ENCODE data around the gene CRTC2. TPM values are rescaled to one million over a fixed set of nuclear protein-coding genes. Genes with fewer than 3 reads are reported as not detected.

CRTC2 gene
- total and polyA plus RNA-seq, 9 of the 15 experiments (the other 6 are each of a cell fraction or from before 2014, with no cell fraction given) = 2.7 to 26.4 (median 10.2) TPM

DNA sequence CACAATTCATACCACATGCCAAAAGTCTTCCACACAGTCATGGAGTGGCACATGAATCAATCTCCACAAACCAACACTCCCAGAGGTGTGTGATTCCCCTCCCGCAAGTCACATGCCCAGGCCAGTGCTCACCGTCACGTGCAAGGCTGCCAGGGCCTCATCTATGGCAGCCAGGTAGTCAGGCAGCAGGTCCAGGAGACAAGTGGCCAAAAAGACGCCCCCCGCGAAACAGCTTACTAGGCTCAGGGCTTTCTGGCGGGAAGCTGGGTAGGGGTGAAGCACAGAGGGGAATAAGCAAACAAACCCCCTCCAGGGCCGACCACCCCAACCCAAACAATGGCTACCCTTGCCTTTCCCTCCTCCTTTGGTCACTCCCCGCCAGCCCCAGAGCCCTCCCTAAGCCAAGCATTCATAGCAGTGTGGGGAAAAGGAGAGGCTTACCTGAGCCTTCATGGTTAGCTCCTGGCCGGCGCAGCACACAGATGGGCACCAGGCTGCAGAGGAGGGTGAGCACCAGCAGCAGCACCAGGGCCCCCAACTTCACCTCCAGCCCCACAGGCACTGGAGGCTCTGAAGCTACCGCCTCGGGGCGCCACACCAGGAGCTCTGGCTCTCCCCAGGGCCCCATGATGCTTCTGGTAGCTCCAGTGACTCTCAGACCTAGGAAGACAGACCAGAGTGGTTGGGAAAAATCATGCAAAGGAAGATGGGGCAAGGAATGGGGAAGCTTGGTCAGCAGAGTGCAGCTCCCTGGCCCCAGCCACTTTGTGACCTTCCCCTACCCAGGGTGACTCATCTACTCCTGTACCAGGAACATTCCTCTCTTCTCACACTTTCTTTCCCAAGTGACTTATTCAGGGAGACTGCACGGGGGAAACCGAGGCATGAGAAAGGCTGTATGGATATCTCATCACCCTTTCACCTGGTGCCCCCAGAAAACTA, 3.9 kb upstream of the CRTC2 start:
- in situ Hi-C loops (cut with MboI) = no loop called here
- ChIA-PET CTCF (ENCODE audit: low intra/inter-chr PET ratio) (interaction anchor here (0.6 kb wide), 1 partner anchor 15 kb away, joined by 3 read pairs; no protein-coding TSS in a partner anchor), POLR2A (interaction anchor here (0.6 to 3.0 kb wide), 10 partner anchors 9 to 40 kb away, joined by 3 to 37 read pairs (median 5); partner anchors contain the start of genes DENND4B, JTB and RPS27)
- DNase-seq (ENCODE audit: extremely low read depth in 1 of 4, low spot score in 3 of 4) = peak in 1 of 4 experiments; percentile 43
- H3K4me3 ChIP-seq = peak overlapping the region; percentile 74
- peak overlapping the region; percentile 85 to 95 for H3K9ac ChIP-seq (ENCODE audit: insufficient read depth in 1 of 2, low read depth in 2 of 2, low read length in 2 of 2)
- no TSS peak for BruUV-seq (replicated peaks)
- H3K4me2 ChIP-seq (ENCODE audit: insufficient read depth, low read length) = peak overlapping the region; percentile 89
- H3K9me1 ChIP-seq (ENCODE audit: control insufficient read depth, insufficient read depth, low read length) = no peaks in the 10 kb centered on the region
- peak overlapping the region; percentile 81 for H3K27ac ChIP-seq (ENCODE audit: extremely low read depth, low read depth, low read length)
- peaks cover 22 to 42% of the 10 kb centered on the region in 2 experiments; a peak in 4 of 5 replicates for H3K4me1 ChIP-seq (replicated peaks in 1 of 2; ENCODE audit: control insufficient read depth in 2 of 2, insufficient read depth in 2 of 2, low read length in 2 of 2)
- H3K27me3 ChIP-seq (ENCODE audit: control insufficient read depth in 2 of 2, insufficient read depth in 2 of 2, low read length in 2 of 2) = no peaks in the 10 kb centered on the region
- intact Hi-C loops (cut with micrococcal nuclease) = no loop called here
- ATAC-seq = no peak
- no peaks in the 10 kb centered on the region for H3K9me3 ChIP-seq (replicated peaks; ENCODE audit: control insufficient read depth, insufficient read depth, low read depth, low read length)
- H3K79me2 ChIP-seq (ENCODE audit: control insufficient read depth, insufficient read depth, low read length) = peaks cover 65% of the 10 kb centered on the region
- WGBS (ENCODE audit: insufficient coverage, low coverage, missing lambda C conversion rate) = 10% methylated on average over 14 of the region's 16 CpGs
- FAIRE-seq = peak; percentile 65
- peak overlapping the region; percentile 87 for H2AFZ ChIP-seq (ENCODE audit: low read depth, low read length)
- H3K36me3 ChIP-seq (ENCODE audit: control insufficient read depth, insufficient read depth, low read length) = peaks cover 28% of the 10 kb centered on the region; the same call in 2 of the 3 replicates
- no peaks in the 10 kb centered on the region for H4K20me1 ChIP-seq (replicated peaks; ENCODE audit: control insufficient read depth, insufficient read depth, low read length)
- TF ChIP-seq JUND (IDR thresholded peaks at IDR 0.05; ENCODE audit: borderline replicate concordance, low read depth, low read length) (peak; percentile 81; the same call in 1 of the 2 replicates), JUND (tag; IDR thresholded peaks at IDR 0.05; ENCODE audit: borderline replicate concordance, low read depth, low read length) (peak; percentile 74; the same call in 1 of the 3 replicates), FUS (optimal IDR thresholded peaks at IDR 0.05; ENCODE audit: low read depth, low read length) (no peak), NR2F6 (CRISPR knock-in tag; IDR thresholded peaks at IDR 0.05) (peak; percentile 55; the same call in 1 of the 2 replicates), ZNF282 (CRISPR knock-in tag; IDR thresholded peaks at IDR 0.05) (0 out of 2 replicates have a peak, but pooled peaks have one; percentile 24), NR2C2 (CRISPR knock-in tag; IDR thresholded peaks at IDR 0.05) (no peak), NR2C2 (tag; IDR thresholded peaks at IDR 0.05) (0 out of 2 replicates have a peak, but pooled peaks have one; percentile 39), NR4A1 (CRISPR knock-in tag; IDR thresholded peaks at IDR 0.05) (no peak), NR4A1 (tag; IDR thresholded peaks at IDR 0.05) (no peak)
- TF ChIP-seq, protein P1, sequence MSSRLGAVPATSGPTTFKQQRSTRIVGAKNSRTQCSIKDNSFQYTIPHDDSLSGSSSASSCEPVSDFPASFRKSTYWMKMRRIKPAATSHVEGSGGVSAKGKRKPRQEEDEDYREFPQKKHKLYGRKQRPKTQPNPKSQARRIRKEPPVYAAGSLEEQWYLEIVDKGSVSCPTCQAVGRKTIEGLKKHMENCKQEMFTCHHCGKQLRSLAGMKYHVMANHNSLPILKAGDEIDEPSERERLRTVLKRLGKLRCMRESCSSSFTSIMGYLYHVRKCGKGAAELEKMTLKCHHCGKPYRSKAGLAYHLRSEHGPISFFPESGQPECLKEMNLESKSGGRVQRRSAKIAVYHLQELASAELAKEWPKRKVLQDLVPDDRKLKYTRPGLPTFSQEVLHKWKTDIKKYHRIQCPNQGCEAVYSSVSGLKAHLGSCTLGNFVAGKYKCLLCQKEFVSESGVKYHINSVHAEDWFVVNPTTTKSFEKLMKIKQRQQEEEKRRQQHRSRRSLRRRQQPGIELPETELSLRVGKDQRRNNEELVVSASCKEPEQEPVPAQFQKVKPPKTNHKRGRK (tag; IDR thresholded peaks at IDR 0.05) = no peak
- TF ChIP-seq, protein P2, sequence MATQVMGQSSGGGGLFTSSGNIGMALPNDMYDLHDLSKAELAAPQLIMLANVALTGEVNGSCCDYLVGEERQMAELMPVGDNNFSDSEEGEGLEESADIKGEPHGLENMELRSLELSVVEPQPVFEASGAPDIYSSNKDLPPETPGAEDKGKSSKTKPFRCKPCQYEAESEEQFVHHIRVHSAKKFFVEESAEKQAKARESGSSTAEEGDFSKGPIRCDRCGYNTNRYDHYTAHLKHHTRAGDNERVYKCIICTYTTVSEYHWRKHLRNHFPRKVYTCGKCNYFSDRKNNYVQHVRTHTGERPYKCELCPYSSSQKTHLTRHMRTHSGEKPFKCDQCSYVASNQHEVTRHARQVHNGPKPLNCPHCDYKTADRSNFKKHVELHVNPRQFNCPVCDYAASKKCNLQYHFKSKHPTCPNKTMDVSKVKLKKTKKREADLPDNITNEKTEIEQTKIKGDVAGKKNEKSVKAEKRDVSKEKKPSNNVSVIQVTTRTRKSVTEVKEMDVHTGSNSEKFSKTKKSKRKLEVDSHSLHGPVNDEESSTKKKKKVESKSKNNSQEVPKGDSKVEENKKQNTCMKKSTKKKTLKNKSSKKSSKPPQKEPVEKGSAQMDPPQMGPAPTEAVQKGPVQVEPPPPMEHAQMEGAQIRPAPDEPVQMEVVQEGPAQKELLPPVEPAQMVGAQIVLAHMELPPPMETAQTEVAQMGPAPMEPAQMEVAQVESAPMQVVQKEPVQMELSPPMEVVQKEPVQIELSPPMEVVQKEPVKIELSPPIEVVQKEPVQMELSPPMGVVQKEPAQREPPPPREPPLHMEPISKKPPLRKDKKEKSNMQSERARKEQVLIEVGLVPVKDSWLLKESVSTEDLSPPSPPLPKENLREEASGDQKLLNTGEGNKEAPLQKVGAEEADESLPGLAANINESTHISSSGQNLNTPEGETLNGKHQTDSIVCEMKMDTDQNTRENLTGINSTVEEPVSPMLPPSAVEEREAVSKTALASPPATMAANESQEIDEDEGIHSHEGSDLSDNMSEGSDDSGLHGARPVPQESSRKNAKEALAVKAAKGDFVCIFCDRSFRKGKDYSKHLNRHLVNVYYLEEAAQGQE (IDR thresholded peaks at IDR 0.05; ENCODE audit: borderline replicate concordance) = no peak
- TF ChIP-seq, protein P2 (CRISPR knock-in tag; IDR thresholded peaks at IDR 0.05; ENCODE audit: low read depth) = no peak

All from K562 (cell line).